PC-9 (cell line): ENCODE data around the gene PNKP.

ENCODE experiments used
- EZH2 ChIP-seq: fragments of 200-600 bp; sonication (generic); IDR thresholded peaks from 2 replicates; pipeline ENCODE4 v1.8.0; 2017; ENCODE audit warnings: antibody characterized with exemption, low read depth
- TF ChIP-seq, protein P1 (sequence below): fragments of 200-600 bp; sonication (generic); conservative IDR thresholded peaks from 2 replicates; pipeline ENCODE4 v1.6.1; 2017; ENCODE audit warnings: mixed run types, antibody characterized with exemption, mild to moderate bottlenecking, moderate library complexity

DNA sequence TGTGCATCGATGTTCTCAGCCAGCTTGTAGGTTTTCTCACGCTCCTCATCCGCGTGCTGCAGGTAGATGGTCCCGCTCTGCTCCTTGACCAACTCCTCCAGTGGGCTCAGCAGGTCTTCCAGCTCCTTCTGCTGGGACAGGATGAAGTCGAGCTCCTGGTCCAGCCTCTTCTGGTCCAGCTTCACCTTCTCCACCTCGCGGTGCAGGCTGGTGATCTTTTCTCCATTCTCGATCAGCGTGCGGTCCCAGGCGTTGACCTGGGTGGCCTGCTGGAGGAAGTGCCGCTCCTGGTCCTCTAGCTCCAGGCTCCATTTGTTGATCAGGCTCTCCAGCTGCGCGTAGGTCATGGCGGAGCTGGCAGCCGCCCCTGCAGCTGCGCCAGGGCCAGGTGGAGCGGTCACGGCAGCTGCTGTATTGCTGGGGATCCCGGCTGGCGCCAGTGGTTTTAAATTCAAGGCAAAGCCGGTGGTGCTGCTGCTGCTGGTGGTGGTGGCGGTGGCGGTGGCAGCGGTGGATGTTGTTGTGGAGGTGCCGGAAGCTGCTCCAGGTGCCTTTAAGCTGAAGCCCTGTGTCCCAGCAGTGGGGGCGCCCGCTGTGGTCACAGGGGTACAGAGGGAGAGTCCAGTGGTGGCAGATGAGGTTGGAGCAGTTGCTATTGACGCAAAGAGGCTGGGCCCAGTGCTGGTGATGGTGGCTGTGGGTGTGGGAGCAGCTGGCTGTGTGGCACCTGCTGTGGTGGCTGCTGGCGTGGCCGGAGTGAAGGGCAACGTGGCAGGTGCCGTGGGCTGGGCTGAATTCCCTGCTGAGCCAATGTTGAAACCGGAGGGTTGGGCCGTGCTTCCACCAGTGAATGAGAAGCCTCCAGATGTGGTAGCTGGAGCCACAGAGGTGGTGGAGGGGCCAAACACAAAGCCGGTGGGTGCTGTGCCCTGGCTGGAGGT is 41.4 kb upstream of the PNKP start:
- TF ChIP-seq, protein P1, sequence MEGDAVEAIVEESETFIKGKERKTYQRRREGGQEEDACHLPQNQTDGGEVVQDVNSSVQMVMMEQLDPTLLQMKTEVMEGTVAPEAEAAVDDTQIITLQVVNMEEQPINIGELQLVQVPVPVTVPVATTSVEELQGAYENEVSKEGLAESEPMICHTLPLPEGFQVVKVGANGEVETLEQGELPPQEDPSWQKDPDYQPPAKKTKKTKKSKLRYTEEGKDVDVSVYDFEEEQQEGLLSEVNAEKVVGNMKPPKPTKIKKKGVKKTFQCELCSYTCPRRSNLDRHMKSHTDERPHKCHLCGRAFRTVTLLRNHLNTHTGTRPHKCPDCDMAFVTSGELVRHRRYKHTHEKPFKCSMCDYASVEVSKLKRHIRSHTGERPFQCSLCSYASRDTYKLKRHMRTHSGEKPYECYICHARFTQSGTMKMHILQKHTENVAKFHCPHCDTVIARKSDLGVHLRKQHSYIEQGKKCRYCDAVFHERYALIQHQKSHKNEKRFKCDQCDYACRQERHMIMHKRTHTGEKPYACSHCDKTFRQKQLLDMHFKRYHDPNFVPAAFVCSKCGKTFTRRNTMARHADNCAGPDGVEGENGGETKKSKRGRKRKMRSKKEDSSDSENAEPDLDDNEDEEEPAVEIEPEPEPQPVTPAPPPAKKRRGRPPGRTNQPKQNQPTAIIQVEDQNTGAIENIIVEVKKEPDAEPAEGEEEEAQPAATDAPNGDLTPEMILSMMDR = no peak
- no peak for TF ChIP-seq EZH2
